Astrocyte of the spinal cord (primary cell): ENCODE measurements around the gene DPP10.

ENCODE experiments used
- DNase-seq: peaks from one replicate; pipeline ENCODE4 v3.0.0; 2011; ENCODE audit warnings: low read depth, low spot score
- H3K4me3 ChIP-seq: 2 replicates; pipeline ENCODE4 v1.5.1; 2011; ENCODE audit warnings: low read depth, mild to moderate bottlenecking, low read length, moderate library complexity
- in situ Hi-C: cut with HindIII; loops from 2 replicates; pipeline ENCODE4 v1.10.0; 2017; ENCODE audit warnings: low sequenced_read_pairs
- TF ChIP-seq, protein P1 (sequence below): IDR thresholded peaks from 2 replicates; pipeline ENCODE4 v1.5.1; 2012; ENCODE audit warnings: low read depth, mild to moderate bottlenecking, low read length, inconsistent platforms

Gene DPP10

DNA sequence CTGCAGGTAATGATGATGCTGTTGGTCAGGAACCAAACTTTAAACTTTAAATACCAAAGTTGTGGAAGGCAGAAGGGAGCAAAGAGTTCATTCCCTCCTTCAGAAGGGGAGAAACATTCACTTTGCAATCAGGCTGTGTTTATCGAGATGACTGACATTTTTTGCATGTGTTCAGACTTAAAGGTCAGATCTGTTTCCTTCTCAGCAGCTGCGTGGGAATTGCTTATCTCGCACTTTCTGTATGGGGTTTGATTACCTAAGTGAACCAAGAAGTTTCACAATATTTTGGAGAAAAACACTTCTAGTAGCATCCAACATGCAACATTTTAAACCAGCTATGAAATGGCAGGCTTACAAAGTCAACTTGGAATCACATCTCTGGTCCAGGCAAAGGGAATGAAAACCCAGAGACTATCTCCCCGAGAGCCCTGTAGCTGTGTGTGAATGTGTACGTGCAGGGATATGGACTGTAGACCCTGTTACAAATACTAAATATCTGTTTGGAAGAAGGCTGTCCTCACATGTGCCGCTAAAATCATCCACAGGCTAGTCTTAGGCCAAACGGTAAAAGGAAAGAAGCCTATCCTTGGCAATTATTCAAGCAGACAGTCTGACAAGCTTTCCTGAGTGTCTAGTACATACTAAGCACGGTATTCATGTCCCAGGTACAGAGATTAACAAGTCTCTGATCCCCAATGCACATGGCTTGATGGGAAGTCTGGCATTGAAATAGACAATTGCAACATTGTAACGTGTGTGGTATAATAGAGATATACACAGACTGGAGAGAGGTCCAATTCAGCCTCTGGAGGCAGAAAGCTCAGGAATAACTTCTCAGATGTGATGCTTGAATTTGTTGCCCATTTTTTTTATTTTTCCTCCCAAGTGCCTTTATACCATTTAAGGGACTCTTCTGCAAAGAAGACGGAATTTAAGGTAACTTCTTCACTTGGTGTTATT lies 483.1 kb downstream of the DPP10 start:
- no peak for DNase-seq
- in situ Hi-C loops, result no loop called here
- TF ChIP-seq, protein P1, sequence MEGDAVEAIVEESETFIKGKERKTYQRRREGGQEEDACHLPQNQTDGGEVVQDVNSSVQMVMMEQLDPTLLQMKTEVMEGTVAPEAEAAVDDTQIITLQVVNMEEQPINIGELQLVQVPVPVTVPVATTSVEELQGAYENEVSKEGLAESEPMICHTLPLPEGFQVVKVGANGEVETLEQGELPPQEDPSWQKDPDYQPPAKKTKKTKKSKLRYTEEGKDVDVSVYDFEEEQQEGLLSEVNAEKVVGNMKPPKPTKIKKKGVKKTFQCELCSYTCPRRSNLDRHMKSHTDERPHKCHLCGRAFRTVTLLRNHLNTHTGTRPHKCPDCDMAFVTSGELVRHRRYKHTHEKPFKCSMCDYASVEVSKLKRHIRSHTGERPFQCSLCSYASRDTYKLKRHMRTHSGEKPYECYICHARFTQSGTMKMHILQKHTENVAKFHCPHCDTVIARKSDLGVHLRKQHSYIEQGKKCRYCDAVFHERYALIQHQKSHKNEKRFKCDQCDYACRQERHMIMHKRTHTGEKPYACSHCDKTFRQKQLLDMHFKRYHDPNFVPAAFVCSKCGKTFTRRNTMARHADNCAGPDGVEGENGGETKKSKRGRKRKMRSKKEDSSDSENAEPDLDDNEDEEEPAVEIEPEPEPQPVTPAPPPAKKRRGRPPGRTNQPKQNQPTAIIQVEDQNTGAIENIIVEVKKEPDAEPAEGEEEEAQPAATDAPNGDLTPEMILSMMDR, result no peak
- no peak overlapping the region for H3K4me3 ChIP-seq

DNA sequence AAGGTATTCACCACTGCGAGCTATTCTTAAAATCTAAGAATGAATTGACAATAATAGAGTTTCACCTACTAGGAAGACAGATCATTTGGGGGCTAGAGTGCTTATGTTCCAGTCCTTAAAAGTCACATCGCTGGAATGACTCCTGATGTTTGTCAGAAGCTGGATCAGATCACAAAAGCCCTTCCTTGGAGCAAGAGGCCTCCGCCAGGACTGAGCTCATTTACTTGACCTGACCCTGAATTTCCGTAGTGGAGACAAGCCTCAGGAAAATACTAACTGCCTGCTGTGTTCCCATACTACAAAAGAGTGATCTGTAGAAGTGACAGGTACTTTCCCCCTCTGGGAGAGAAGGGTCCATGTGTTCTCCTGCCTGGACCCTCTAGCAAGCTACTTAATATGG lies 483.9 kb downstream of the DPP10 start:
- H3K4me3 ChIP-seq, result no peak overlapping the region
- in situ Hi-C loops, result no loop called here
- TF ChIP-seq, protein P1, result no peak
- DNase-seq, result no peak

DNA sequence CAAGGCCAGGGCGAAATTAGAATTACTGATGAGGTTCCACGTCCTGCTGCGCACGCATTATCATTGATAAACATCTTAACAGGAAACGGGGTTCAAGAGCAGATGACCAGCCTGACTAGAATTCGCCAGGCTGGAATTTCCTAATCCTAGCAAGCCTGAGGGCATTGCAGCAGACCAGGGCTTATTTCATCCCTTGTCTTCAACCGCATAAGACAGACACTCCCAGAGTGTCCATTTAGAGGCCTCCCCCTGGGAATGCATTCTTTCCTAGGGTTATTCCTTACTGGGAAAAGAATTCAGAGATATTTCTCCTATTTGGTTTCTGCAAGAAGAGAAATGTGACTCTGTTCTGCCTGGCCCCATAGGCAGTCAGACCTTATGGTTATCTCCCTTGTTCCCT lies 486.8 kb downstream of the DPP10 start:
- TF ChIP-seq, protein P1, result no peak
- in situ Hi-C loops, result no loop called here
- H3K4me3 ChIP-seq, result no peak overlapping the region
- no peak for DNase-seq

DNA sequence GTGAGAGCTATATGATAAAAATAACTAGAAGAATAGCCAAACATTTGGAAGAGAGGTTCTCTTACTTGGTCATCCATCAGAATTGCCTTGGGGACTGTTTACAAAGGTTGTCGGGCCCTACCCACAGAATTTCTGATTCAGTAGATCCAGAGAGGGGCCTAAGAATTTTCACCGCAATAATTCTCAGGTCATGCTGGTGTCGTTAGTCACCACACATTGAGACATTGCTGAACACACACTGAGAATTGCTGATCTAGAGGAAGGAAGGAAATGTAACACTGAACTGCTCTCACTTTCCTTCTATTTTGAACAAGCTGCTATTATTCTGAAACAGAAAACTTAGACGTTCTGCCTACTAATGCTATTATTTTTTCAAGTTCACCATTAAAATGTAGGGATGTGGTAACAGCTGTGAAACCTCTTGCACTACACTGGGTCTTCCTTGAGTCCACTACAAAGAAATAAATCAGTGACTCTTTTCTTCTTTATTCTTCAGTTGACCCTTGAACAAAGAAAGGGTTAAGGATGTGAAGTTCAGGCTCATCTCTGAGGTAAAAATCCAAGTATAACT lies 491.3 kb downstream of the DPP10 start:
- no peak for DNase-seq
- in situ Hi-C loops, result no loop called here
- TF ChIP-seq, protein P1, result no peak
- no peak overlapping the region for H3K4me3 ChIP-seq

DNA sequence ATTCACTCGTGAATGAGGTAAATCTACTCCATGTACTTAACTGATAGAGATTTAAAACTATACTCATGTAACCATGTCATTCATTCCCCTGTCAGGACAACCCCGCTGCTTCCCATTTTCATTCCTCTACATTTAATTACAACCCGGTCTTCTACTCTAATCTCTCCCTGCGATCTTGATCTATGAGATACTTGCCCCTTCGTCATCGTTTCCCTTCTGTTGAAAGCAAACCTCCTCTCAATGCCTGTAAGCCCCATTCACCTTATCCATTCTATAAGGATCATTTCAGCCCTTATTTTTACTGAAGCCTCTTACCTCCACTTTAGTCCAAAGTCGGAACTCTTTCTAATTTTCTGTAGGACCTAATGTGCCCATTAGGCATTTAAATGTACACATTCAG lies 492.6 kb downstream of the DPP10 start:
- TF ChIP-seq, protein P1, result no peak
- in situ Hi-C loops, result no loop called here
- H3K4me3 ChIP-seq, result no peak overlapping the region

DNA sequence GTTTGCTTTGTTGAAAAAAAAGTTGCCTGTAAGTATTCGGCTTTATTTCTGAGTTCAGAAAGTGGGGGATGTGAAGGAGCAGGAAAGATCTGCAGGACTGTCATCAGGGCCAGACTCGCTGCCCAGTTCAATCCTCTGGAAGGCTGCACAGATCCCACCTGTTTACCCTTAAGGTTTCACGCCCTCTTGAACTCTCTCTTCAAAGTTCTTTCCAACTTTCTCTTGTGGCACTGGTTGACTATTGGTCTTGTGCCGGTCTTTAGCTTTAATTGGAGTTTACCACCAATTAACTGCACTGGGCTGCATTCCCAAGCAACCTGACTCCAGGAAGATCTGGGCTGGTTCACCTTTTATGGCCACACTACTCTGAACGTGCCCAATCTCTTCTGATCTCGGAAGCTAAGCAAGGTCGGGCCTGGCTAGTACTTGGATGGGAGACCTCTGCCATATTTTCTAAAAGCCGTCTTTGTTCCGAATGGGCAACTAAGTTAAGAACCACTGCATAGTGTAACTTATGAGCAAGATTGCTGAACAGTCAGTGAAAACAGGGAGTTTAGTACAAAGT lies 495.0 kb downstream of the DPP10 start:
- TF ChIP-seq, protein P1, result no peak
- no peak for DNase-seq
- H3K4me3 ChIP-seq, result no peak overlapping the region
- in situ Hi-C loops, result no loop called here

More for the DNA sequence above, 492.6 kb downstream of the DPP10 start:
- no peak for DNase-seq
